PC-3 (cell line): ENCODE results near the gene HDAC4.

Experiments used
- EZH2 ChIP-seq: fragments of 300-600 bp; sonication (generic); IDR thresholded peaks from one replicate; pipeline ENCODE4 v1.6.1; 2017; ENCODE audit warnings: antibody characterized with exemption, mild to moderate bottlenecking, low read length; ENCODE audit not compliant: unreplicated experiment
- EZH2phosphoT487 ChIP-seq: fragments of 300-600 bp; sonication (generic); IDR thresholded peaks from 2 replicates; pipeline ENCODE4 v1.6.1; 2018; ENCODE audit warnings: mild to moderate bottlenecking, antibody characterized with exemption, low read length, borderline replicate concordance
- TF ChIP-seq, protein P1 (sequence below): fragments of 300-600 bp; sonication (generic); conservative IDR thresholded peaks from 2 replicates; pipeline ENCODE4 v1.5.1; 2017; ENCODE audit warnings: antibody characterized with exemption, low read depth, mild to moderate bottlenecking, low read length

DNA sequence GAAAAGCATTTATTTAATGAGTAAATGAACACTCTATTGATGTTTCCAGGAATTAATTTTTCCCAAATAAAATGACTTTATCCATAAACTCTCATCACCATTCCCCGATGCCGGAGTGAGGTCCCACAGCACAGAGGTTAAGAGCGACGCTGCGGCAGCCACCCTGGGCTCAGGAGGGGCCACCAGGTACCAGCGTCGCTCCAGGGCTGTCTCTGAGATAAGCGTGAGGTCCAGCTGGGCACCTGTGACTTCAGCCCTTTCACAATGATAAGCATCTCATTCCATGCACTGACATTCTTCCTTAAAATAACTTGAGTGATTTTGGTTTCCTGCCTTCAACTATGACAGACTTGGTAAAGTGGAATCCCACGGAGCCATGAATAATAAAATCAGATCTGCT, 370.9 kb downstream of the HDAC4 start:
- TF ChIP-seq, protein P1, sequence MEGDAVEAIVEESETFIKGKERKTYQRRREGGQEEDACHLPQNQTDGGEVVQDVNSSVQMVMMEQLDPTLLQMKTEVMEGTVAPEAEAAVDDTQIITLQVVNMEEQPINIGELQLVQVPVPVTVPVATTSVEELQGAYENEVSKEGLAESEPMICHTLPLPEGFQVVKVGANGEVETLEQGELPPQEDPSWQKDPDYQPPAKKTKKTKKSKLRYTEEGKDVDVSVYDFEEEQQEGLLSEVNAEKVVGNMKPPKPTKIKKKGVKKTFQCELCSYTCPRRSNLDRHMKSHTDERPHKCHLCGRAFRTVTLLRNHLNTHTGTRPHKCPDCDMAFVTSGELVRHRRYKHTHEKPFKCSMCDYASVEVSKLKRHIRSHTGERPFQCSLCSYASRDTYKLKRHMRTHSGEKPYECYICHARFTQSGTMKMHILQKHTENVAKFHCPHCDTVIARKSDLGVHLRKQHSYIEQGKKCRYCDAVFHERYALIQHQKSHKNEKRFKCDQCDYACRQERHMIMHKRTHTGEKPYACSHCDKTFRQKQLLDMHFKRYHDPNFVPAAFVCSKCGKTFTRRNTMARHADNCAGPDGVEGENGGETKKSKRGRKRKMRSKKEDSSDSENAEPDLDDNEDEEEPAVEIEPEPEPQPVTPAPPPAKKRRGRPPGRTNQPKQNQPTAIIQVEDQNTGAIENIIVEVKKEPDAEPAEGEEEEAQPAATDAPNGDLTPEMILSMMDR: no peak
- TF ChIP-seq EZH2phosphoT487 (no peak), EZH2 (no peak)
